Omental fat pad (tissue), 4 donors: ENCODE measurements around the gene TANGO6. TPM values are rescaled to one million over a fixed set of nuclear protein-coding genes. Genes with fewer than 3 reads are reported as not detected.
"Not testable (repeated sequence)": the region's sequence is repeated elsewhere in the genome, so short reads cannot be mapped to it uniquely, and the experiment has no call there.

Experiments
- ATAC-seq: fragments of 150-250 bp; one replicate; pipeline ENCODE4 v1.9.1; 2016; ENCODE audit warnings: mild to moderate bottlenecking, moderate library complexity; ENCODE audit not compliant: low FRiP score
- DNase-seq: peaks from one replicate; pipeline ENCODE4 v3.0.0-alpha.2; 2019; ENCODE audit warnings: low spot score
- total RNA-seq, 4 donors: library from RNA; depleted of rRNA; stranded (reverse); fragments of >200 nt; gene quantifications; one replicate each; pipeline ENCODE4 v1.1.0, GENCODE V29; 2016
- TF ChIP-seq, protein P1 (sequence below), 3 donors: fragments of 450-650 bp; IDR thresholded peaks; one replicate each; pipeline ENCODE4 v1.5.1; 2016 to 2017; ENCODE audit warnings: antibody characterized with exemption in 3 of 3, mild to moderate bottlenecking in 3 of 3, moderate library complexity in 2 of 3

The TANGO6 gene
- total RNA-seq, 4 donors from 2014 or later, result 15.1 to 26.2 (median 19.8) TPM

DNA sequence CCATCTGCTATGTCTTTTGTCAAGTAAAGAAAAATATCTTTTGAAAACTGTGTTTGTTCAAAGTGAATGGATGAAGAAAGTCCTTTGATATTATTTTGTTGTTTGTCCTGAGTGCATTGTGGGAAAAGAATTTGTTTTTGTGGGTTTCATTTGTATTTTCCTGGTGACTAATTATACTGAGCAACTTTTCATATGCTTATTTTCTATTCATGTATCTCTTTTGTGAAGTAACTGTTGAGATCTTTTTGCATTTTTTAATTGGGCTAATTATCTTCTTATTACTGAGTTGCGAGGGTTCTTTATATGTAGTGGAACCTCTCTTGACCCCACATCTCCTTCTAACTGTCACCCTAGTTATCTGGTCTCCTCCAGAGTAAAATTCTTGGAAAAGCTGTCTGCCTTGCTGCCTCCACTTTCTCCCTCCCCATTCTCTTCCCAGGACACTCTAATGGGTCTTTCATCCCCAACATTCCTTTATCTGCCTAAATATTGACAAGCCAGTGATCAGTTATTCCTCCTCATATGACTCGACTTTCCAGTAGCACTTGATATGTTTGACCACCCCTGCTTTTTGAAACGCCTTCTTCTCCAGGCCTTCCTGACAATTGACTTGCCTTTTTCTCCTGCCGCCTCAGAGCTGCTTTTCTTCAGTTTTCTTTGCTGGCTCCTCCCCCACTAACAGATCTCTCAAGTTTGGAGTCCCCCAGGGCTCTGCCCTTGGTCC, 144.6 kb downstream of the TANGO6 start:
- no peak for ATAC-seq
- no peak for DNase-seq
- TF ChIP-seq, protein P1, sequence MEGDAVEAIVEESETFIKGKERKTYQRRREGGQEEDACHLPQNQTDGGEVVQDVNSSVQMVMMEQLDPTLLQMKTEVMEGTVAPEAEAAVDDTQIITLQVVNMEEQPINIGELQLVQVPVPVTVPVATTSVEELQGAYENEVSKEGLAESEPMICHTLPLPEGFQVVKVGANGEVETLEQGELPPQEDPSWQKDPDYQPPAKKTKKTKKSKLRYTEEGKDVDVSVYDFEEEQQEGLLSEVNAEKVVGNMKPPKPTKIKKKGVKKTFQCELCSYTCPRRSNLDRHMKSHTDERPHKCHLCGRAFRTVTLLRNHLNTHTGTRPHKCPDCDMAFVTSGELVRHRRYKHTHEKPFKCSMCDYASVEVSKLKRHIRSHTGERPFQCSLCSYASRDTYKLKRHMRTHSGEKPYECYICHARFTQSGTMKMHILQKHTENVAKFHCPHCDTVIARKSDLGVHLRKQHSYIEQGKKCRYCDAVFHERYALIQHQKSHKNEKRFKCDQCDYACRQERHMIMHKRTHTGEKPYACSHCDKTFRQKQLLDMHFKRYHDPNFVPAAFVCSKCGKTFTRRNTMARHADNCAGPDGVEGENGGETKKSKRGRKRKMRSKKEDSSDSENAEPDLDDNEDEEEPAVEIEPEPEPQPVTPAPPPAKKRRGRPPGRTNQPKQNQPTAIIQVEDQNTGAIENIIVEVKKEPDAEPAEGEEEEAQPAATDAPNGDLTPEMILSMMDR (IDR thresholded peaks at IDR 0.05), result no peak

DNA sequence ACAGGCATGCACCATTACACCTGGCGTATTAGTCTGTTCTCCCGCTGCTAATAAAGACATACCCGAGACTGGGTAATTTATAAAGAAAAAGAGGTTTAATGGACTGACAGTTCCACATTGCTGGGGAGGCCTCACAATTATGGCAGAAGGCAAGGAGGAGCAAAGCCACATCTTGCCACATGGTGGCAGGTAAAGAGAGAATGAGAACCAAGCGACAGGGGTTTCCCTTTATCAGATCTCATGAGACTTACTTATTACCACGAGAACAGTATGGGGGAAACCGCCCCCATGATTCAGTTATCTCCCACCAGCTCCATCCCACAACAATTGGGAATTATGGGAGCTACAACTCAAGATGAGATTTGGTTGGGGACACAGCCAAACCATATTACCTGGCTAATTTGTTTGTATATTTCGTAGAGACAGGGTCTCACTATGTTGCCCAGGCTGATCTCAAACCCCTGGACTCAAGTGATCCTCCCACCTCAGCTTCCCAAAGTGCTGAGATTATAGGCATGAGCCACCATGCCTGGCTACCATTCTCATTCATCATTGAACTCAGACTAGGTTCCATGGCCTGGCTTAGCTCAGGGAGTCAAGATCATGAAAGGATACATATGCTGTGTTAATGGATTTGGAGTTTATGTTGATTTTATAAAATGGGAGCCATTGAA, 147.0 kb downstream of the TANGO6 start:
- not testable (repeated sequence) for ATAC-seq, DNase-seq

DNA sequence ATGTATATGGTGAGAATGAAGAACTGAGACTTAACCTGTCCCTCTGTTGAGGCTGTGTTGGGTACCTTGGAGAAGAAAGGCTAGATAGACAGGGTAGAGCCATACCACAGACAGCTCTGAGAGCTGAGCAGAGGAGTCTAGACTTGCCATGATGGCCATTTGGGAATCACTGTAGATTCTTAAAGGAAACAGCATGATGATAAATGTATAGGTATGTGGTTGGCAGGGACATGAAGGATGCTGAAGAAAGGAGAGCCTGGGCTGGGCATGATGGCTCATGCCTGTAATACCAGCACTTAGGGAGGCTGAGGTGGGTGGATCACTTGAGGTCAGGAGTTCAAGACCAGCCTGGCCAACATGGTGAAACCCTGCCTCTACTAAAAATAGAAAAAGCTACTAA, 147.7 kb downstream of the TANGO6 start:
- DNase-seq (no peak), ATAC-seq (no peak)
- TF ChIP-seq, protein P1 (IDR thresholded peaks at IDR 0.05), result no peak

DNA sequence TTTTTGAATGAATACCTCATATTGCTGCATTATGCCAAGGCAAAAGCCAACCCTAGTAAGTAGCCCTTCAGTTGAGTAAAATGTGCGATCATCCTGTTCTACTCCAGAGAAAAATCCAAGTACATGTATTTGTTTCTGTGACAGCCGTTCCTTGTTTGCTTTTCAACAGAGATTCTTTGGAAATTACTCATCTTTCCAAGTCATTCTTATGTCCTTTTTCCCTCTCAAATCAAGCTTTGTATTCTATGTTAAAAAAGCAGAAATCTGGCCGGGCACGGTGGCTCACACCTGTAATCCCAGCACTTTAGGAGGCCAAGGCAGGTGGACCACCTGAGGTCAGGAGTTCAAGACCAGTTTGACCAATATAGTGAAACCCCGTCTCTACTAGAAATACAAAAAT, 149.2 kb downstream of the TANGO6 start:
- TF ChIP-seq, protein P1 (IDR thresholded peaks at IDR 0.05), result no peak
- ATAC-seq (no peak), DNase-seq (no peak)

DNA sequence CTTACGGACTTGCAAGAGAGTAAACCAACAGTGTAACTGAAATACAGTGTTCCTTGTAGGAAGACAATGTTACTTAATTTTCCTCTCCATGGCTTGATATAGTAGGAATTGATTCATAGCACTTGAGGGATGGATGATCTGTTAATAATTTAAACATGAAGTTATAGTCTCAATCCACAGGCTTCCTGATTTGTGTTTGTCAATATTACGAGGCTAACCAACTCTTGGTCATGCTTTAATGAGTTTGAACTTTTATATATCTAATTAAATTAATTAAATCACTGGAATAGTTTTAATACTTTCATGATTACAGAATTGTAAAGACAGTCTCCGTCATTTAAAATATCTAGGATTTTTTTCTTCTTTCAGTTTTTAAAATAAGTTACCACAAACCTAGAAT, 150.1 kb downstream of the TANGO6 start:
- DNase-seq, result no peak
- no peak for ATAC-seq
- TF ChIP-seq, protein P1 (IDR thresholded peaks at IDR 0.05), result no peak

DNA sequence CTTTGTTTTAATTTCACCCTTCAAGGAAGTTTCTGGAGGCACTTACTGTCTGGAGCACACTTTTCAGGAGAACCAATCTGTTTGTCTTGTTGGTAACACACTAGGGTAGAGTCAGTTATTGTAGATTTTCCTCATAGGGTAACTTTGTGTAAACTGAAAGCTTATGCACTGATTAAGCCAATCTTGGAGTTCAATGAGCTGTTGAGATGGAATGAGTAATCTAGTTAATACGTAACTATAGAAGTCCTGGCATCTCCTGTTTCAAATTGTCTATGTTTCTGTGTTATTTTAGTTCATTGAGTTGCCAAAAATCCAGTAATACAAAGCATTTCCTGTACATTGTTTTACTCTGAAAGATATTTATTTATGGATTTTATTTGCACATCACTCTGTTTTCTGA, 150.6 kb downstream of the TANGO6 start:
- DNase-seq (no peak), ATAC-seq (no peak)

DNA sequence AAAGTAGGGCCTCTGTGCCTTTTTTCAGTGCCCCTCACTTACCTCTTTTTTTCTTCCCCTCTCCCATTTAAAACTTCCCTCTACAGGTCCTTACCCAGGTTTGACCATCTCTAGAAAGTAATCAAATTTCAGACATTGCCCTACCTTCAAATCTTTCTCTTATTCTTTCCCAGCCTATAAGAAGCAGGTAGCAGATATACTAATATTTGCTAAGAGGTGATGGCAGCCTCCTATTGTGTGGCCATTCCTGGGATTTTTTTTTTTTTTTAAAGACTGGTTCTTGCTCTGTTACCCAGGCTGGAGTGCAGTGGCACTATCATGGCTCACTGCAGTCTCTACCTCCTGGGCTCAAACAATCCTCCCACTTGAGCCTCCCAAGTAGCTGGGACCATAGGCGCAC, 151.0 kb downstream of the TANGO6 start:
- TF ChIP-seq, protein P1 (IDR thresholded peaks at IDR 0.05), result no peak
- DNase-seq (no peak), ATAC-seq (no peak)

More for the DNA sequence above, 150.6 kb downstream of the TANGO6 start:
- TF ChIP-seq, protein P1 (IDR thresholded peaks at IDR 0.05), result no peak
